Lower leg skin (tissue), 3 donors: ENCODE data around the gene BLTP3B.

Experiments used
- CTCF ChIP-seq, 3 donors: fragments of 450-650 bp; IDR thresholded peaks; one replicate each; pipeline ENCODE4 v1.5.1; 2016; ENCODE audit warnings: antibody characterized with exemption in 3 of 3, mild to moderate bottlenecking in 3 of 3, moderate library complexity in 2 of 3
- POLR2A ChIP-seq, 2 donors: fragments of 450-650 bp; IDR thresholded peaks; one replicate each; pipeline ENCODE4 v1.6.1; 2016 to 2017; ENCODE audit warnings: antibody characterized with exemption in 2 of 2, mild to moderate bottlenecking in 1 of 2, moderate library complexity in 1 of 2

- TF ChIP-seq CTCF (IDR thresholded peaks at IDR 0.05) (no peak), POLR2A (IDR thresholded peaks at IDR 0.05) (no peak)
These were observed 28.1 kb downstream of the BLTP3B start for GRCh38 chr12:100114574-100114973.
